Measurements from ENCODE around the gene RLBP1. TPM values are rescaled to one million over a fixed set of nuclear protein-coding genes. Genes with fewer than 3 reads are reported as not detected.
A peak's percentile ranks its signal among the peaks of the same experiment; 100 is the strongest.
"Not testable (repeated sequence)": the region's sequence is repeated elsewhere in the genome, so short reads cannot be mapped to it uniquely, and the experiment has no call there.

RLBP1 gene
- total RNA-seq = not detected
- not detected for total RNA-seq (2013)
- total RNA-seq = 0 to 0.14 (median 0) reads per million in 29 experiments

GRCh38 chr15:89221543-89221942 is at the start of gene RLBP1:
Gene RLBP1 (minus strand): TSS chr15:89221579. CDS start chr15:89218975, 2,604 bp downstream.
- ATAC-seq (replicated peaks in 1 of 4) (no peak), DNase-seq (no peak)
- no peak within 1 kb of the TSS for H3K27ac ChIP-seq (ENCODE audit: low read length)
- H3K27ac Mint-ChIP-seq = no peak within 1 kb of the TSS
- no peaks in the 10 kb centered on the region for H3K4me1 Mint-ChIP-seq
- peaks cover 0 to 6% of the 10 kb centered on the region in 2 donors for H3K27me3 Mint-ChIP-seq
- H3K4me3 ChIP-seq (ENCODE audit: control insufficient read depth in 1 of 2, extremely low read depth in 1 of 2, low read length in 1 of 2) = no peak within 1 kb of the TSS
- 64% methylated on average over 5 of the region's 11 CpGs for WGBS (ENCODE audit: insufficient coverage)
- ChIA-PET CTCF (no interaction called here), POLR2A (interaction anchor here in 1 of 2 donors (0.7 kb wide), 1 partner anchor 65 kb away, joined by 7 read pairs; no protein-coding TSS in a partner anchor)
- peaks cover 0 to 20% of the 10 kb centered on the region in 2 experiments for H3K27me3 ChIP-seq (replicated peaks in 1 of 2; ENCODE audit: control insufficient read depth in 2 of 2, extremely low read depth in 1 of 2, insufficient read depth in 2 of 2, low read length in 1 of 2)
- H3K4me1 ChIP-seq (ENCODE audit: control insufficient read depth in 1 of 2, extremely low read depth in 1 of 2, insufficient read depth in 2 of 2, low read length in 2 of 2) = no peaks in the 10 kb centered on the region
- no peaks in the 10 kb centered on the region for H3K9me3 Mint-ChIP-seq
- no peaks in the 10 kb centered on the region for H3K9me3 ChIP-seq
- H3K36me3 Mint-ChIP-seq = no peaks in the 10 kb centered on the region
- no peaks in the 10 kb centered on the region for H3K36me3 ChIP-seq (ENCODE audit: control insufficient read depth in 2 of 2, extremely low read depth in 1 of 2, insufficient read depth in 1 of 2, low read length in 1 of 2)
- no peak within 1 kb of the TSS for H3K4me3 Mint-ChIP-seq

DNA sequence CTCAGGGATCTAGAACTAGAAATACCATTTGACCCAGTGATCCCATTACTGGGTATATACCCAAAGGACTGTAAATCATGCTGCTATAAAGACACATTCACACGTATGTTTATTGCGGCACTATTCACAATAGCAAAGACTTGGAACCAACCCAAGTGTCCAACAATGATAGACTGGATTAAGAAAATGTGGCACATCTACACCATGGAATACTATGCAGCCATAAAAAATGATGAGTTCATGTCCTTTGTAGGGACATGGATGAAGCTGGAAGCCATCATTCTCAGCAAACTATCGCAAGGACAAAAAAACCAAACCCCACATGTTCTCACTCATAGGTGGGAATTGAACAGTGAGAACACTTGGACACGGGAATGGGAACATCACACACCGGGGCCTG is 28.8 kb upstream of the RLBP1 start:
- DNase-seq; H3K36me3 ChIP-seq (ENCODE audit: control insufficient read depth in 2 of 2, extremely low read depth in 1 of 2, insufficient read depth in 1 of 2, low read length in 1 of 2); CTCF ChIA-PET; H3K9me3 Mint-ChIP-seq; H3K27ac ChIP-seq (ENCODE audit: low read length); H3K27me3 Mint-ChIP-seq; H3K27ac Mint-ChIP-seq; H3K4me1 ChIP-seq (ENCODE audit: control insufficient read depth in 1 of 2, extremely low read depth in 1 of 2, insufficient read depth in 2 of 2, low read length in 2 of 2); POLR2A ChIA-PET; ATAC-seq (replicated peaks in 1 of 4); H3K9me3 ChIP-seq; H3K4me3 ChIP-seq (ENCODE audit: control insufficient read depth in 1 of 2, extremely low read depth in 1 of 2, low read length in 1 of 2); H3K27me3 ChIP-seq (replicated peaks in 1 of 2; ENCODE audit: control insufficient read depth in 2 of 2, extremely low read depth in 1 of 2, insufficient read depth in 2 of 2, low read length in 1 of 2); H3K4me3 Mint-ChIP-seq: not testable (repeated sequence)
- Mint-ChIP-seq H3K36me3 (peaks cover 23% of the 10 kb centered on the region), H3K4me1 (peaks cover 5 to 13% (median 5%) of the 10 kb centered on the region in 3 donors)
- no CpG with 5 or more reads among the region's 5 CpGs for WGBS (ENCODE audit: insufficient coverage)

GRCh38 chr15:89248584-89248983 is 27.2 kb upstream of the RLBP1 start:
- Mint-ChIP-seq H3K27me3 (no peaks in the 10 kb centered on the region), H3K4me3 (no peak overlapping the region), H3K36me3 (peaks cover 17% of the 10 kb centered on the region), H3K9me3 (no peaks in the 10 kb centered on the region), H3K4me1 (peaks cover 18 to 28% (median 18%) of the 10 kb centered on the region in 3 donors), H3K27ac (no peak overlapping the region)
- Histone ChIP-seq H3K27ac (ENCODE audit: low read length) (no peak overlapping the region), H3K4me3 (ENCODE audit: control insufficient read depth in 1 of 2, extremely low read depth in 1 of 2, low read length in 1 of 2) (no peak overlapping the region), H3K9me3 (no peaks in the 10 kb centered on the region), H3K36me3 (ENCODE audit: control insufficient read depth in 2 of 2, extremely low read depth in 1 of 2, insufficient read depth in 1 of 2, low read length in 1 of 2) (peaks cover 0 to 8% of the 10 kb centered on the region in 2 donors), H3K27me3 (replicated peaks in 1 of 2; ENCODE audit: control insufficient read depth in 2 of 2, extremely low read depth in 1 of 2, insufficient read depth in 2 of 2, low read length in 1 of 2) (no peaks in the 10 kb centered on the region), H3K4me1 (ENCODE audit: control insufficient read depth in 1 of 2, extremely low read depth in 1 of 2, insufficient read depth in 2 of 2, low read length in 2 of 2) (peaks cover 4 to 8% of the 10 kb centered on the region in 2 experiments)
- ATAC-seq (replicated peaks in 1 of 4) (no peak), DNase-seq (no peak)
- WGBS (ENCODE audit: insufficient coverage) = no CpG with 5 or more reads among the region's 2 CpGs
- ChIA-PET POLR2A (no interaction called here), CTCF (interaction anchor here in 1 of 2 donors (0.6 kb wide), 1 partner anchor 39 kb away, joined by 4 read pairs; no protein-coding TSS in a partner anchor)

- no peak for DNase-seq
- peaks cover 17% of the 10 kb centered on the region for H3K36me3 Mint-ChIP-seq
Measured at GRCh38 chr15:89247446-89247845, 26.1 kb upstream of the RLBP1 start.

DNA sequence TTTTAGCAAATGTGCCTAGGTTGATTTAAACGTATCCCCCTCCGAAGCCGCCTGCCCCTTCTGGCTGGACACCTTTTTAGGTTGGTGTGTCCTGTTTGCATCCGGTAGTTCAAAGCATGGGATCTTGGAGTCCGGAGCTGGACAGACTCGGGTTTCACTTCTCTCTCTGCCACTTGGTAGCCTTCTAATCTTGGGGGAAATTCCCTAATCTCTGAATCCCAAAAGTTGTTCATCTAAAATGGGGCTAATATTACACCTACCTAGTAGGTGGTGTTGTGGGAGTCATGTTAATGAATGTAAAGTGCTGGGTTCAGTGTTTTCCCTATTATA is 23.2 kb upstream of the RLBP1 start:
- no peaks in the 10 kb centered on the region for H3K9me3 Mint-ChIP-seq
- peaks cover 9% of the 10 kb centered on the region for H3K36me3 Mint-ChIP-seq
- WGBS (ENCODE audit: insufficient coverage) = 0% methylated on average over 3 of the region's 6 CpGs
- ChIA-PET POLR2A (no interaction called here), CTCF (interaction anchor here in 1 of 2 donors (0.6 to 2.6 kb wide), 4 partner anchors 38 to 340 kb away, joined by 3 to 8 read pairs (median 4); partner anchors contain the start of gene ABHD2)
- H3K4me1 Mint-ChIP-seq = peaks cover 25 to 35% (median 27%) of the 10 kb centered on the region in 3 donors
- peak overlapping the region; percentile 89 to 95 (median 92) for H3K4me3 Mint-ChIP-seq
- H3K9me3 ChIP-seq = no peaks in the 10 kb centered on the region
- peaks cover 0 to 8% of the 10 kb centered on the region in 2 donors for H3K36me3 ChIP-seq (ENCODE audit: control insufficient read depth in 2 of 2, extremely low read depth in 1 of 2, insufficient read depth in 1 of 2, low read length in 1 of 2)
- no peaks in the 10 kb centered on the region for H3K27me3 Mint-ChIP-seq
- no peak overlapping the region for H3K27ac ChIP-seq (ENCODE audit: low read length)
- H3K27me3 ChIP-seq (replicated peaks in 1 of 2; ENCODE audit: control insufficient read depth in 2 of 2, extremely low read depth in 1 of 2, insufficient read depth in 2 of 2, low read length in 1 of 2) = no peaks in the 10 kb centered on the region
- peaks cover 4 to 16% of the 10 kb centered on the region in 2 experiments for H3K4me1 ChIP-seq (ENCODE audit: control insufficient read depth in 1 of 2, extremely low read depth in 1 of 2, insufficient read depth in 2 of 2, low read length in 2 of 2)
- DNase-seq (no peak), ATAC-seq (replicated peaks in 1 of 4) (no peak)
- H3K4me3 ChIP-seq (ENCODE audit: control insufficient read depth in 1 of 2, extremely low read depth in 1 of 2, low read length in 1 of 2) = peak overlapping the region; percentile 68 to 92
- H3K27ac Mint-ChIP-seq = peak overlapping the region; percentile 64 to 77

More at GRCh38 chr15:89247446-89247845, 26.1 kb upstream of the RLBP1 start:
- Histone ChIP-seq H3K36me3 (ENCODE audit: control insufficient read depth in 2 of 2, extremely low read depth in 1 of 2, insufficient read depth in 1 of 2, low read length in 1 of 2) (peaks cover 0 to 8% of the 10 kb centered on the region in 2 donors), H3K27me3 (replicated peaks in 1 of 2; ENCODE audit: control insufficient read depth in 2 of 2, extremely low read depth in 1 of 2, insufficient read depth in 2 of 2, low read length in 1 of 2) (no peaks in the 10 kb centered on the region), H3K27ac (ENCODE audit: low read length) (no peak overlapping the region), H3K4me1 (ENCODE audit: control insufficient read depth in 1 of 2, extremely low read depth in 1 of 2, insufficient read depth in 2 of 2, low read length in 2 of 2) (peaks cover 4 to 16% of the 10 kb centered on the region in 2 experiments), H3K9me3 (no peaks in the 10 kb centered on the region), H3K4me3 (ENCODE audit: control insufficient read depth in 1 of 2, extremely low read depth in 1 of 2, low read length in 1 of 2) (no peak overlapping the region)
- no peaks in the 10 kb centered on the region for H3K27me3 Mint-ChIP-seq
- POLR2A ChIA-PET = no interaction called here
- peaks cover 22 to 35% (median 27%) of the 10 kb centered on the region in 3 donors for H3K4me1 Mint-ChIP-seq
- CTCF ChIA-PET = no interaction called here
- H3K27ac Mint-ChIP-seq = no peak overlapping the region
- no peaks in the 10 kb centered on the region for H3K9me3 Mint-ChIP-seq
- no peak overlapping the region for H3K4me3 Mint-ChIP-seq
- no CpG with 5 or more reads among the region's 2 CpGs for WGBS (ENCODE audit: insufficient coverage)
- ATAC-seq (replicated peaks in 1 of 4) = no peak

DNA sequence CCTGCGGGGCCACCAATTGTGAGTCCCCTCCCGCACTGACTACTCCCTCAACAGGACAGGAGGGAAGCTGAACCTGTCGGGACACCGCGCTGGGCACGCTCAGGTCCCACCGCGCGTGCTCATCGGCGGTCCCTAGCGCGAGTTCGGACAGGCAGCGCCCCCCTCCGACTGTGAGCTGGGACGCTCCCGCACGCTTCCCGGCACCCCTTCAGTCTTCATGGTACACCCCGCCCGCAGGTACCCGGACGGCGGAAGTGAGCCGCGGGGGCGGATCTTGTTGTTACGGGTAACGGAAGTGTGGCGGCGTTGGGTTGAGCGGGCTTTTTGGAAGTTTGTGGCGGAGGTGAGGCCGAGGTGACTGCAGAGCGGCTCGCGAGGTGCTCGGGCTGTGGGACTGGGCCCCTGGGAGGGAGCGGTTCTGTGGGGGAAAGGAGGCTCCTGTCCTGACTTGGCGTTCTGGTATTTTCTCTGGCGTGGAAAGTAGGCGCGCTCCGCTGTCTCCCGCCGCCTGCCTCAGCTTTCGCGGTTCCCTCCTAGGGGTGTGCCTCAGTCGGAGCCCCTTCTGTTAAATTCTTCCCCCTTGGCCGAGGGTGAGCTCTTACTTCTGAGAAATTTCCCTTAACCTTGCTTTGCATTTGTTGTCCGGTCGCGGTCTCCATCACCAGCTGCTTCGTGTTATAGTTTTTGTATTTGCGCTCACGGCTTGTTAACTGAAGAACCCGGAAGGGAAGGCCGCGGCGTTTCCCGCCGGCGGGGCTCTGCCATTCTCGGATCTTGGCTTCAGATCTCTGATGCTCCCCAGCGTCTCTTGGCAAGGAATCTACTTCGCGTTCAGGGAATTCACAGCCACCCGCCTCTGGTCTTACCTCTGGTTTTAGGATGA is 22.6 kb upstream of the RLBP1 start, which contains the start of gene FANCI:
Gene FANCI, plus strand, starts transcription at position 289 of the 883 bp plus-strand sequence. CDS start 3,669 bp downstream, outside the sequence.
- Histone ChIP-seq H3K4me3 (ENCODE audit: control insufficient read depth in 1 of 2, extremely low read depth in 1 of 2, low read length in 1 of 2) (peak within 1 kb of the TSS; percentile 68 to 92), H3K27me3 (replicated peaks in 1 of 2; ENCODE audit: control insufficient read depth in 2 of 2, extremely low read depth in 1 of 2, insufficient read depth in 2 of 2, low read length in 1 of 2) (no peaks in the 10 kb centered on the region), H3K36me3 (ENCODE audit: control insufficient read depth in 2 of 2, extremely low read depth in 1 of 2, insufficient read depth in 1 of 2, low read length in 1 of 2) (peaks cover 0 to 2% of the 10 kb centered on the region in 2 donors), H3K9me3 (no peaks in the 10 kb centered on the region), H3K27ac (ENCODE audit: low read length) (no peak within 1 kb of the TSS), H3K4me1 (ENCODE audit: control insufficient read depth in 1 of 2, extremely low read depth in 1 of 2, insufficient read depth in 2 of 2, low read length in 2 of 2) (peaks cover 4 to 16% of the 10 kb centered on the region in 2 experiments)
- under 1% methylated on average over 67 of the region's 69 CpGs for WGBS (ENCODE audit: insufficient coverage)
- Mint-ChIP-seq H3K36me3 (peaks cover 7% of the 10 kb centered on the region), H3K4me3 (peak within 1 kb of the TSS; percentile 89 to 95 (median 92)), H3K27ac (peak within 1 kb of the TSS; percentile 75 to 77), H3K4me1 (peaks cover 25 to 35% (median 27%) of the 10 kb centered on the region in 3 donors), H3K27me3 (no peaks in the 10 kb centered on the region), H3K9me3 (no peaks in the 10 kb centered on the region)
- POLR2A ChIA-PET = no interaction called here
- peak; percentile 97 to 98 (median 98) for ATAC-seq (replicated peaks in 1 of 4)
- DNase-seq = peak; percentile 86 to 98 (median 94)
- CTCF ChIA-PET = interaction anchor here in 1 of 2 donors (0.6 to 2.6 kb wide), 4 partner anchors 37 to 585 kb away, joined by 3 to 8 read pairs (median 4); partner anchors contain the start of gene ABHD2

Measured in T-cell (primary cell).